Central memory CD8-positive, alpha-beta T cell (primary cell): Measurements from ENCODE around the gene SPSB4.

Experiments used
- ATAC-seq: fragments of 150-1000 bp; cut with Tn5 transposase; replicated peaks from 2 replicates; pipeline ENCODE4 v1.10.0; 2022; ENCODE audit warnings: mild to moderate bottlenecking, moderate FRiP score, moderate number of reproducible peaks; ENCODE audit not compliant: poor library complexity, severe bottlenecking; ENCODE audit errors: extremely low read depth
- DNase-seq, 2 donors: peaks; one replicate each; pipeline ENCODE4 v3.0.0; 2021; ENCODE audit warnings: low spot score in 2 of 2
- H3K27ac Mint-ChIP-seq: one replicate; pipeline ENCODE4 v1.8.0; 2022; ENCODE audit warnings: low read depth, mild to moderate bottlenecking, moderate library complexity, mixed read lengths
- H3K27me3 Mint-ChIP-seq: one replicate; pipeline ENCODE4 v1.8.0; 2022; ENCODE audit warnings: mixed read lengths
- H3K36me3 Mint-ChIP-seq: one replicate; pipeline ENCODE4 v1.8.0; 2022; ENCODE audit warnings: mild to moderate bottlenecking, moderate library complexity, mixed read lengths; ENCODE audit not compliant: insufficient read depth
- H3K4me1 Mint-ChIP-seq: one replicate; pipeline ENCODE4 v1.8.0; 2022; ENCODE audit warnings: mixed read lengths
- H3K4me3 Mint-ChIP-seq: one replicate; pipeline ENCODE4 v1.8.0; 2022; ENCODE audit warnings: mild to moderate bottlenecking, moderate library complexity, mixed read lengths
- H3K9me3 Mint-ChIP-seq: one replicate; pipeline ENCODE4 v1.8.0; 2022; ENCODE audit warnings: mixed read lengths

Gene SPSB4

GRCh38 chr3:141148770-141149169 is 97.6 kb downstream of the SPSB4 start:
- no peaks in the 10 kb centered on the region for H3K4me1 Mint-ChIP-seq
- no peak overlapping the region for H3K27ac Mint-ChIP-seq
- no peak for DNase-seq
- no peak for ATAC-seq
- peaks cover 2% of the 10 kb centered on the region for H3K36me3 Mint-ChIP-seq
- peaks cover 53% of the 10 kb centered on the region for H3K27me3 Mint-ChIP-seq
- no peaks in the 10 kb centered on the region for H3K9me3 Mint-ChIP-seq
- no peak overlapping the region for H3K4me3 Mint-ChIP-seq

- H3K27ac Mint-ChIP-seq = no peak overlapping the region
- H3K4me1 Mint-ChIP-seq = no peaks in the 10 kb centered on the region
- no peaks in the 10 kb centered on the region for H3K9me3 Mint-ChIP-seq
- no peak overlapping the region for H3K4me3 Mint-ChIP-seq
- no peak for DNase-seq
- H3K27me3 Mint-ChIP-seq = peaks cover 48% of the 10 kb centered on the region
- H3K36me3 Mint-ChIP-seq = no peaks in the 10 kb centered on the region
- no peak for ATAC-seq
These were observed 99.1 kb downstream of the SPSB4 start for GRCh38 chr3:141150081-141150830.

GRCh38 chr3:141150931-141151330 is 99.8 kb downstream of the SPSB4 start:
- H3K4me1 Mint-ChIP-seq = no peaks in the 10 kb centered on the region
- no peak for DNase-seq
- H3K27me3 Mint-ChIP-seq = peaks cover 47% of the 10 kb centered on the region
- no peak overlapping the region for H3K4me3 Mint-ChIP-seq
- no peaks in the 10 kb centered on the region for H3K9me3 Mint-ChIP-seq
- H3K27ac Mint-ChIP-seq = no peak overlapping the region
- H3K36me3 Mint-ChIP-seq = no peaks in the 10 kb centered on the region
- no peak for ATAC-seq

- Mint-ChIP-seq H3K27me3 (peaks cover 47% of the 10 kb centered on the region), H3K4me3 (no peak overlapping the region), H3K36me3 (no peaks in the 10 kb centered on the region), H3K27ac (no peak overlapping the region), H3K4me1 (no peaks in the 10 kb centered on the region), H3K9me3 (no peaks in the 10 kb centered on the region)
- no peak for ATAC-seq
- DNase-seq = no peak
These were observed 100.3 kb downstream of the SPSB4 start for GRCh38 chr3:141151439-141151838.

GRCh38 chr3:141152130-141152529 is 101.0 kb downstream of the SPSB4 start:
- Mint-ChIP-seq H3K27me3 (peaks cover 46% of the 10 kb centered on the region), H3K4me3 (no peak overlapping the region)
- no peak for ATAC-seq

GRCh38 chr3:141152801-141153678 is 101.9 kb downstream of the SPSB4 start:
- no peak overlapping the region for H3K27ac Mint-ChIP-seq
- H3K27me3 Mint-ChIP-seq = peaks cover 37% of the 10 kb centered on the region
- DNase-seq = no peak
- H3K36me3 Mint-ChIP-seq = no peaks in the 10 kb centered on the region
- no peak overlapping the region for H3K4me3 Mint-ChIP-seq
- ATAC-seq = no peak
- H3K4me1 Mint-ChIP-seq = no peaks in the 10 kb centered on the region
- H3K9me3 Mint-ChIP-seq = no peaks in the 10 kb centered on the region

More at GRCh38 chr3:141152130-141152529, 101.0 kb downstream of the SPSB4 start:
- H3K27ac Mint-ChIP-seq = no peak overlapping the region
- H3K9me3 Mint-ChIP-seq = no peaks in the 10 kb centered on the region
- H3K36me3 Mint-ChIP-seq = no peaks in the 10 kb centered on the region
- no peak for DNase-seq
- no peaks in the 10 kb centered on the region for H3K4me1 Mint-ChIP-seq

- ATAC-seq (no peak), DNase-seq (no peak)
- Mint-ChIP-seq H3K4me3 (no peak overlapping the region), H3K36me3 (no peaks in the 10 kb centered on the region), H3K27ac (no peak overlapping the region), H3K4me1 (no peaks in the 10 kb centered on the region), H3K9me3 (peaks cover 2% of the 10 kb centered on the region), H3K27me3 (peaks cover 35% of the 10 kb centered on the region)
These were observed 102.5 kb downstream of the SPSB4 start for GRCh38 chr3:141153679-141153966.

- H3K36me3 Mint-ChIP-seq = no peaks in the 10 kb centered on the region
These were observed 113.7 kb downstream of the SPSB4 start for GRCh38 chr3:141164852-141165251.

GRCh38 chr3:141167681-141168080 is 116.5 kb downstream of the SPSB4 start:
- Mint-ChIP-seq H3K9me3 (no peaks in the 10 kb centered on the region), H3K27ac (no peak overlapping the region), H3K4me3 (no peak overlapping the region), H3K4me1 (no peaks in the 10 kb centered on the region), H3K27me3 (peaks cover 57% of the 10 kb centered on the region), H3K36me3 (peaks cover under 1% of the 10 kb centered on the region)
- ATAC-seq (no peak), DNase-seq (no peak)

More at GRCh38 chr3:141164852-141165251, 113.7 kb downstream of the SPSB4 start:
- Mint-ChIP-seq H3K27me3 (peaks cover 56% of the 10 kb centered on the region), H3K27ac (no peak overlapping the region), H3K4me3 (no peak overlapping the region), H3K4me1 (no peaks in the 10 kb centered on the region), H3K9me3 (peaks cover 9% of the 10 kb centered on the region)
- ATAC-seq = no peak
- DNase-seq = no peak

- peaks cover 2% of the 10 kb centered on the region for H3K36me3 Mint-ChIP-seq
- no peaks in the 10 kb centered on the region for H3K9me3 Mint-ChIP-seq
- no peak for ATAC-seq
- peaks cover 77% of the 10 kb centered on the region for H3K27me3 Mint-ChIP-seq
- H3K4me1 Mint-ChIP-seq = no peaks in the 10 kb centered on the region
- H3K4me3 Mint-ChIP-seq = no peak overlapping the region
- no peak for DNase-seq
- no peak overlapping the region for H3K27ac Mint-ChIP-seq
These were observed 119.6 kb downstream of the SPSB4 start for GRCh38 chr3:141170678-141171295.

GRCh38 chr3:141174674-141175073 is 123.5 kb downstream of the SPSB4 start:
- no peak overlapping the region for H3K27ac Mint-ChIP-seq
- H3K4me3 Mint-ChIP-seq = no peak overlapping the region
- no peak for ATAC-seq
- H3K9me3 Mint-ChIP-seq = no peaks in the 10 kb centered on the region
- DNase-seq = no peak
- no peaks in the 10 kb centered on the region for H3K4me1 Mint-ChIP-seq
- peaks cover 55% of the 10 kb centered on the region for H3K27me3 Mint-ChIP-seq
- peaks cover 2% of the 10 kb centered on the region for H3K36me3 Mint-ChIP-seq

GRCh38 chr3:141176775-141177174 is 125.6 kb downstream of the SPSB4 start:
- ATAC-seq = no peak

More at GRCh38 chr3:141176775-141177174, 125.6 kb downstream of the SPSB4 start:
- H3K4me3 Mint-ChIP-seq = no peak overlapping the region
- DNase-seq = no peak
- no peak overlapping the region for H3K27ac Mint-ChIP-seq
- no peaks in the 10 kb centered on the region for H3K4me1 Mint-ChIP-seq
- no peaks in the 10 kb centered on the region for H3K9me3 Mint-ChIP-seq
- H3K27me3 Mint-ChIP-seq = peaks cover 39% of the 10 kb centered on the region
- peaks cover 2% of the 10 kb centered on the region for H3K36me3 Mint-ChIP-seq
